ENCODE data around the gene FOXK1. TPM values are rescaled to one million over a fixed set of nuclear protein-coding genes. Genes with fewer than 3 reads are reported as not detected.

Gene FOXK1
- 10 to 100 TPM; 16.5 to 19.3 TPM for total RNA-seq

GRCh38 chr7:4681886-4682620, at the start of gene FOXK1:
TSS of gene FOXK1 (plus strand) at chr7:4682295. CDS start at chr7:4682309, 14 bp downstream.

GRCh38 chr7:4775250-4775847, 93.3 kb downstream of the FOXK1 start, which contains the start of gene AP5Z1:
TSS of gene AP5Z1 (plus strand) at chr7:4775623. CDS start at chr7:4775716, 93 bp downstream.

Small RNAs within 50 kb of the gene (small RNA-seq; reads per million reads assigned to genes)
- 0 reads per million in 2 donors for gene MIR4656
- 0 reads per million in 2 donors for gene RF00019

Other genes with a start within 250 kb of the FOXK1 start
- 10 to 100 TPM; 34.3 to 56.8 TPM for gene AP5Z1, start 93.3 kb downstream of the FOXK1 start, total RNA-seq
- gene PAPOLB, start 179.7 kb downstream of the FOXK1 start, total RNA-seq = under 1 TPM in 1 of 2 donors, not detected in 1; under 0.01 TPM
- gene RADIL, start 201.4 kb downstream of the FOXK1 start, total RNA-seq = 1 to 10 TPM in 1 of 2 donors, under 1 TPM in 1; 0.34 to 4.0 TPM